Parathyroid adenoma (tissue), 2 donors: ENCODE results near the gene SPATA9.
"Not testable (repeated sequence)": the region's sequence is repeated elsewhere in the genome, so short reads cannot be mapped to it uniquely, and the experiment has no call there.

Experiments
- H2AFZ ChIP-seq: fragments of 300-600 bp; sonication (generic); one replicate; pipeline ENCODE4 v1.7.0; 2017; ENCODE audit warnings: antibody characterized with exemption, mild to moderate bottlenecking
- H3K27ac ChIP-seq: fragments of 300-600 bp; sonication (generic); one replicate; pipeline ENCODE4 v1.7.0; 2017
- H3K27me3 ChIP-seq: fragments of 300-600 bp; sonication (generic); one replicate; pipeline ENCODE4 v1.7.0; 2017; ENCODE audit warnings: low read length; ENCODE audit not compliant: control insufficient read depth, insufficient read depth
- H3K36me3 ChIP-seq: fragments of 300-600 bp; sonication (generic); one replicate; pipeline ENCODE4 v1.7.0; 2017; ENCODE audit warnings: low read length; ENCODE audit not compliant: control insufficient read depth, insufficient read depth
- H3K4me1 ChIP-seq: fragments of 300-600 bp; sonication (generic); one replicate; pipeline ENCODE4 v1.7.0; 2017; ENCODE audit warnings: control low read depth
- H3K4me2 ChIP-seq: fragments of 300-600 bp; sonication (generic); one replicate; pipeline ENCODE4 v1.7.0; 2017; ENCODE audit warnings: low read length
- H3K4me3 ChIP-seq: fragments of 300-600 bp; sonication (generic); one replicate; pipeline ENCODE4 v1.7.0; 2017; ENCODE audit warnings: low read depth, low read length
- H3K79me2 ChIP-seq: fragments of 300-600 bp; sonication (generic); one replicate; pipeline ENCODE4 v1.7.0; 2017; ENCODE audit warnings: control low read depth
- H3K9ac ChIP-seq: fragments of 300-600 bp; sonication (generic); one replicate; pipeline ENCODE4 v1.7.0; 2017; ENCODE audit warnings: mild to moderate bottlenecking
- H3K9me3 ChIP-seq: fragments of 300-600 bp; sonication (generic); one replicate; pipeline ENCODE4 v1.7.0; 2017; ENCODE audit warnings: low read length; ENCODE audit not compliant: control insufficient read depth
- CTCF ChIP-seq: fragments of 300-600 bp; sonication (generic); IDR thresholded peaks from one replicate; pipeline ENCODE4 v1.7.0; 2017; ENCODE audit warnings: antibody characterized with exemption, mild to moderate bottlenecking
- donor health status: primary hyperparathyroidism.

Gene SPATA9

GRCh38 chr5:95633671-95634070, 49.1 kb downstream of the SPATA9 start:
- no peak overlapping the region for H3K4me3 ChIP-seq
- H3K27ac ChIP-seq, result no peak overlapping the region
- H3K36me3 ChIP-seq, result no peaks in the 10 kb centered on the region
- no peaks in the 10 kb centered on the region for H3K4me1 ChIP-seq
- no peaks in the 10 kb centered on the region for H3K79me2 ChIP-seq
- no peak overlapping the region for H3K9ac ChIP-seq
- no peaks in the 10 kb centered on the region for H3K9me3 ChIP-seq
- TF ChIP-seq CTCF, result no peak
- no peaks in the 10 kb centered on the region for H3K27me3 ChIP-seq
- no peak overlapping the region for H2AFZ ChIP-seq
- H3K4me2 ChIP-seq, result no peak overlapping the region

GRCh38 chr5:95632942-95633341, 49.8 kb downstream of the SPATA9 start:
- not testable (repeated sequence) for H3K4me2 ChIP-seq, H3K9ac ChIP-seq, H3K4me1 ChIP-seq, H3K9me3 ChIP-seq, H3K79me2 ChIP-seq, H3K4me3 ChIP-seq, H3K36me3 ChIP-seq, H3K27ac ChIP-seq, H2AFZ ChIP-seq, H3K27me3 ChIP-seq

- Histone ChIP-seq H3K4me1 (no peaks in the 10 kb centered on the region), H3K27me3 (no peaks in the 10 kb centered on the region), H3K4me3 (no peak overlapping the region), H3K9ac (no peak overlapping the region), H3K9me3 (no peaks in the 10 kb centered on the region), H3K4me2 (no peak overlapping the region), H2AFZ (no peak overlapping the region), H3K27ac (no peak overlapping the region), H3K79me2 (no peaks in the 10 kb centered on the region), H3K36me3 (no peaks in the 10 kb centered on the region)
- no peak for TF ChIP-seq CTCF
Measured at GRCh38 chr5:95631991-95632675, 50.7 kb downstream of the SPATA9 start.

GRCh38 chr5:95631255-95631958, 51.4 kb downstream of the SPATA9 start:
- Histone ChIP-seq H3K27ac (no peak overlapping the region), H2AFZ (no peak overlapping the region), H3K4me3 (no peak overlapping the region), H3K27me3 (no peaks in the 10 kb centered on the region), H3K36me3 (no peaks in the 10 kb centered on the region), H3K9me3 (no peaks in the 10 kb centered on the region), H3K9ac (no peak overlapping the region), H3K4me1 (no peaks in the 10 kb centered on the region), H3K79me2 (no peaks in the 10 kb centered on the region), H3K4me2 (no peak overlapping the region)
- no peak for TF ChIP-seq CTCF

- Histone ChIP-seq H3K9me3 (no peaks in the 10 kb centered on the region), H3K27ac (no peak overlapping the region), H3K79me2 (no peaks in the 10 kb centered on the region), H3K4me2 (no peak overlapping the region), H3K9ac (no peak overlapping the region), H3K27me3 (no peaks in the 10 kb centered on the region), H3K36me3 (no peaks in the 10 kb centered on the region), H2AFZ (no peak overlapping the region), H3K4me1 (no peaks in the 10 kb centered on the region), H3K4me3 (no peak overlapping the region)
- no peak for TF ChIP-seq CTCF
Measured at GRCh38 chr5:95630394-95630917, 52.3 kb downstream of the SPATA9 start.
